Measurements from ENCODE around the gene C12orf50. TPM values are rescaled to one million over a fixed set of nuclear protein-coding genes. Genes with fewer than 3 reads are reported as not detected.
A peak's percentile ranks its signal among the peaks of the same experiment; 100 is the strongest.

The C12orf50 gene
- total and polyA plus RNA-seq, 2 of the 13 experiments (the other 11 are each of a cell fraction or from before 2014, with no cell fraction given): not detected

DNA sequence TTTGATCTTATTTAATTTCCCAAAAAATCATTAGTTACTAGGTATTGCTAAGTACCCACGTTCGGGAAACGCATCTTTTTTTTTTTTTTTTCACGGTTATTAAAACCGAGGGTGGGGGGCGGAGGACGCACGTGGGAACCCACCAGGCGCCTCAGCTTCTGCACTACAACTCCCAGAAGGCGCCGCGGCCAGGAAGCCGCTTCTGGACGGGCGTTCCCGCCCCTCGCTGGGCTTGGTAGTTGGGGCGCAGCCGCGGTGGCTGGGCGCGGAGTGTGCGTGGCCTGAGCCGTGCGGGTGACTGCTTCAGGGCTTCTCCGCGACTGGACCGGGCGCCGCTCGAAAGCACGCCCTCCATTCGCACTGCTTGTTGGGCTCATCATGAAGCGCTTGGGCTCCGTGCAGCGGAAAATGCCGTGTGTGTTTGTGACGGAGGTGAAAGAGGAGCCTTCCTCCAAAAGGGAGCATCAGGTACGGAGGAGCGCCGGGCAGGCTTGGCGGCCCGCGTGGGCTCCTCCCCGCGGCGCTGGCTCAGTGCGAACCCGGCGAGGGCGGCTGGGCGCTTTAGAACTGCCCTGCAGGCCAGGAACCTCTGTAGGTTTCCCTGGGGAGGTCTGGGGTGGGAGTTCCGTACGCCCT, 6.2 kb upstream of the C12orf50 start (continued):
- TF ChIP-seq, protein P1, sequence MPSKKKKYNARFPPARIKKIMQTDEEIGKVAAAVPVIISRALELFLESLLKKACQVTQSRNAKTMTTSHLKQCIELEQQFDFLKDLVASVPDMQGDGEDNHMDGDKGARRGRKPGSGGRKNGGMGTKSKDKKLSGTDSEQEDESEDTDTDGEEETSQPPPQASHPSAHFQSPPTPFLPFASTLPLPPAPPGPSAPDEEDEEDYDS (CRISPR knock-in tag; IDR thresholded peaks at IDR 0.05): peak; percentile 67; the same call in 1 of the 2 replicates
- TF ChIP-seq, protein P2, sequence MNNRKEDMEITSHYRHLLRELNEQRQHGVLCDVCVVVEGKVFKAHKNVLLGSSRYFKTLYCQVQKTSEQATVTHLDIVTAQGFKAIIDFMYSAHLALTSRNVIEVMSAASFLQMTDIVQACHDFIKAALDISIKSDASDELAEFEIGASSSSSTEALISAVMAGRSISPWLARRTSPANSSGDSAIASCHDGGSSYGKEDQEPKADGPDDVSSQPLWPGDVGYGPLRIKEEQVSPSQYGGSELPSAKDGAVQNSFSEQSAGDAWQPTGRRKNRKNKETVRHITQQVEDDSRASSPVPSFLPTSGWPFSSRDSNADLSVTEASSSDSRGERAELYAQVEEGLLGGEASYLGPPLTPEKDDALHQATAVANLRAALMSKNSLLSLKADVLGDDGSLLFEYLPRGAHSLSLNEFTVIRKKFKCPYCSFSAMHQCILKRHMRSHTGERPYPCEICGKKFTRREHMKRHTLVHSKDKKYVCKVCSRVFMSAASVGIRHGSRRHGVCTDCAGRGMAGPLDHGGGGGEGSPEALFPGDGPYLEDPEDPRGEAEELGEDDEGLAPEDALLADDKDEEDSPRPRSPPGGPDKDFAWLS (CRISPR knock-in tag; IDR thresholded peaks at IDR 0.05; ENCODE audit: borderline replicate concordance): no peak
- TF ChIP-seq, protein P3, sequence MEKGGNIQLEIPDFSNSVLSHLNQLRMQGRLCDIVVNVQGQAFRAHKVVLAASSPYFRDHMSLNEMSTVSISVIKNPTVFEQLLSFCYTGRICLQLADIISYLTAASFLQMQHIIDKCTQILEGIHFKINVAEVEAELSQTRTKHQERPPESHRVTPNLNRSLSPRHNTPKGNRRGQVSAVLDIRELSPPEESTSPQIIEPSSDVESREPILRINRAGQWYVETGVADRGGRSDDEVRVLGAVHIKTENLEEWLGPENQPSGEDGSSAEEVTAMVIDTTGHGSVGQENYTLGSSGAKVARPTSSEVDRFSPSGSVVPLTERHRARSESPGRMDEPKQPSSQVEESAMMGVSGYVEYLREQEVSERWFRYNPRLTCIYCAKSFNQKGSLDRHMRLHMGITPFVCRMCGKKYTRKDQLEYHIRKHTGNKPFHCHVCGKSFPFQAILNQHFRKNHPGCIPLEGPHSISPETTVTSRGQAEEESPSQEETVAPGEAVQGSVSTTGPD (CRISPR knock-in tag; IDR thresholded peaks at IDR 0.05): no peak
- TF ChIP-seq SP4 (CRISPR knock-in tag; IDR thresholded peaks at IDR 0.05) (peak; percentile 57; the same call in 1 of the 2 replicates), ZNF839 (CRISPR knock-in tag; IDR thresholded peaks at IDR 0.05; ENCODE audit: borderline replicate concordance) (peak; percentile 78; the same call in 1 of the 2 replicates), ZKSCAN1 (IDR thresholded peaks at IDR 0.05; ENCODE audit: low read length) (no peak), MEIS2 (CRISPR knock-in tag; IDR thresholded peaks at IDR 0.05) (no peak), HDAC2 (CRISPR knock-in tag; IDR thresholded peaks at IDR 0.05) (peak; percentile 76), FOXA1 (IDR thresholded peaks at IDR 0.05) (no peak), FOXA1 (CRISPR knock-in tag; IDR thresholded peaks at IDR 0.05) (no peak), GLI4 (CRISPR knock-in tag; IDR thresholded peaks at IDR 0.05; ENCODE audit: borderline replicate concordance) (no peak), FOXA3 (CRISPR knock-in tag; IDR thresholded peaks at IDR 0.05) (peak; percentile 35; the same call in 1 of the 2 replicates), CENPX (CRISPR knock-in tag; IDR thresholded peaks at IDR 0.05) (no peak), NFE2 (CRISPR knock-in tag; IDR thresholded peaks at IDR 0.05) (no peak), HNF4A (CRISPR knock-in tag; IDR thresholded peaks at IDR 0.05) (no peak), THYN1 (CRISPR knock-in tag; IDR thresholded peaks at IDR 0.05; ENCODE audit: borderline replicate concordance, low read depth) (no peak), ZNF317 (CRISPR knock-in tag; IDR thresholded peaks at IDR 0.05) (no peak), HNRNPH1 (optimal IDR thresholded peaks at IDR 0.05; ENCODE audit: low read depth, low read length) (no peak), GPN1 (CRISPR knock-in tag; IDR thresholded peaks at IDR 0.05; ENCODE audit: borderline replicate concordance) (no peak), TOPORS (CRISPR knock-in tag; IDR thresholded peaks at IDR 0.05) (no peak)
- TF ChIP-seq, protein P4, sequence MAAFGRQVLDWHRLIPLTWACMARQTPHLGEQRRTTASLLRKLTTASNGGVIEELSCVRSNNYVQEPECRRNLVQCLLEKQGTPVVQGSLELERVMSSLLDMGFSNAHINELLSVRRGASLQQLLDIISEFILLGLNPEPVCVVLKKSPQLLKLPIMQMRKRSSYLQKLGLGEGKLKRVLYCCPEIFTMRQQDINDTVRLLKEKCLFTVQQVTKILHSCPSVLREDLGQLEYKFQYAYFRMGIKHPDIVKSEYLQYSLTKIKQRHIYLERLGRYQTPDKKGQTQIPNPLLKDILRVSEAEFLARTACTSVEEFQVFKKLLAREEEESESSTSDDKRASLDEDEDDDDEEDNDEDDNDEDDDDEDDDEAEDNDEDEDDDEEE (CRISPR knock-in tag; IDR thresholded peaks at IDR 0.05): no peak; the same call in 1 of the 2 replicates
- TF ChIP-seq, protein P5, sequence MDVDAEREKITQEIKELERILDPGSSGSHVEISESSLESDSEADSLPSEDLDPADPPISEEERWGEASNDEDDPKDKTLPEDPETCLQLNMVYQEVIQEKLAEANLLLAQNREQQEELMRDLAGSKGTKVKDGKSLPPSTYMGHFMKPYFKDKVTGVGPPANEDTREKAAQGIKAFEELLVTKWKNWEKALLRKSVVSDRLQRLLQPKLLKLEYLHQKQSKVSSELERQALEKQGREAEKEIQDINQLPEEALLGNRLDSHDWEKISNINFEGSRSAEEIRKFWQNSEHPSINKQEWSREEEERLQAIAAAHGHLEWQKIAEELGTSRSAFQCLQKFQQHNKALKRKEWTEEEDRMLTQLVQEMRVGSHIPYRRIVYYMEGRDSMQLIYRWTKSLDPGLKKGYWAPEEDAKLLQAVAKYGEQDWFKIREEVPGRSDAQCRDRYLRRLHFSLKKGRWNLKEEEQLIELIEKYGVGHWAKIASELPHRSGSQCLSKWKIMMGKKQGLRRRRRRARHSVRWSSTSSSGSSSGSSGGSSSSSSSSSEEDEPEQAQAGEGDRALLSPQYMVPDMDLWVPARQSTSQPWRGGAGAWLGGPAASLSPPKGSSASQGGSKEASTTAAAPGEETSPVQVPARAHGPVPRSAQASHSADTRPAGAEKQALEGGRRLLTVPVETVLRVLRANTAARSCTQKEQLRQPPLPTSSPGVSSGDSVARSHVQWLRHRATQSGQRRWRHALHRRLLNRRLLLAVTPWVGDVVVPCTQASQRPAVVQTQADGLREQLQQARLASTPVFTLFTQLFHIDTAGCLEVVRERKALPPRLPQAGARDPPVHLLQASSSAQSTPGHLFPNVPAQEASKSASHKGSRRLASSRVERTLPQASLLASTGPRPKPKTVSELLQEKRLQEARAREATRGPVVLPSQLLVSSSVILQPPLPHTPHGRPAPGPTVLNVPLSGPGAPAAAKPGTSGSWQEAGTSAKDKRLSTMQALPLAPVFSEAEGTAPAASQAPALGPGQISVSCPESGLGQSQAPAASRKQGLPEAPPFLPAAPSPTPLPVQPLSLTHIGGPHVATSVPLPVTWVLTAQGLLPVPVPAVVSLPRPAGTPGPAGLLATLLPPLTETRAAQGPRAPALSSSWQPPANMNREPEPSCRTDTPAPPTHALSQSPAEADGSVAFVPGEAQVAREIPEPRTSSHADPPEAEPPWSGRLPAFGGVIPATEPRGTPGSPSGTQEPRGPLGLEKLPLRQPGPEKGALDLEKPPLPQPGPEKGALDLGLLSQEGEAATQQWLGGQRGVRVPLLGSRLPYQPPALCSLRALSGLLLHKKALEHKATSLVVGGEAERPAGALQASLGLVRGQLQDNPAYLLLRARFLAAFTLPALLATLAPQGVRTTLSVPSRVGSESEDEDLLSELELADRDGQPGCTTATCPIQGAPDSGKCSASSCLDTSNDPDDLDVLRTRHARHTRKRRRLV (CRISPR knock-in tag; IDR thresholded peaks at IDR 0.05): no peak
